Skeletal muscle satellite cell (primary cell): ENCODE data around the gene PRRC2B.
"Not testable (repeated sequence)": the region's sequence is repeated elsewhere in the genome, so short reads cannot be mapped to it uniquely, and the experiment has no call there.

ENCODE experiments used
- H3K27me3 ChIP-seq: 2 replicates; pipeline ENCODE4 v1.7.0; 2013; ENCODE audit warnings: low read length; ENCODE audit not compliant: control insufficient read depth, insufficient read depth
- H3K36me3 ChIP-seq: 2 replicates; pipeline ENCODE4 v1.7.0; 2013; ENCODE audit warnings: mild to moderate bottlenecking, control low read depth, low read length; ENCODE audit not compliant: insufficient read depth
- H3K4me1 ChIP-seq: 2 replicates; pipeline ENCODE4 v1.7.0; 2013; ENCODE audit warnings: low read length; ENCODE audit not compliant: control insufficient read depth, insufficient read depth
- H3K4me2 ChIP-seq: 2 replicates; pipeline ENCODE4 v1.7.0; 2013; ENCODE audit warnings: mild to moderate bottlenecking, low read length
- H3K4me3 ChIP-seq: 2 replicates; pipeline ENCODE4 v1.7.0; 2013; ENCODE audit warnings: low read length
- H3K9ac ChIP-seq: 2 replicates; pipeline ENCODE4 v1.7.0; 2013; ENCODE audit warnings: mild to moderate bottlenecking, low read depth, low read length, moderate library complexity
- H3K9me3 ChIP-seq: replicated peaks from 2 replicates; pipeline ENCODE4 v1.7.0; 2013; ENCODE audit warnings: mild to moderate bottlenecking, control low read depth, low read length

Gene PRRC2B

DNA sequence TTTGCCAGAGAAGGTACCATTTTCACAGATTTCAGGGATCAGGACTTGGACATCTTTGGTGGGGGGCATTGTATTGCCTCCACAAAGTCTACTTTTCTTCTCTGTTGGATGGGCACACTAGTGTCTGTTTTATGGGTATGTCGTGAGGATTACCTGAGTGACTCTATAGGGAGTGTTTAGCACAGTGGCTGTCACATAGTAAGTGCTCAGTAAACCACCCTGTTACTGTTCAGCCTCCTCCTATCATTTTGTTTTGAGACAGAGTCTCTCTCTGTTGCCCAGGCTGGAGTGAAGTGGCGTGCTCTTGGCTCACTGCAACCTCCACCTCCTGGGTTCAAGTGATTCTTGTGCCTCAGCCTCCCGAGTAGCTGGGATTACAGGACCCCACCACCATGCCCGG lies 2.4 kb upstream of the PRRC2B start:
- Histone ChIP-seq H3K36me3 (no peaks in the 10 kb centered on the region), H3K9me3 (no peaks in the 10 kb centered on the region), H3K27me3 (peaks cover under 1% of the 10 kb centered on the region), H3K4me1 (peaks cover 17% of the 10 kb centered on the region), H3K4me2 (no peak overlapping the region), H3K4me3 (no peak overlapping the region), H3K9ac (no peak overlapping the region)

DNA sequence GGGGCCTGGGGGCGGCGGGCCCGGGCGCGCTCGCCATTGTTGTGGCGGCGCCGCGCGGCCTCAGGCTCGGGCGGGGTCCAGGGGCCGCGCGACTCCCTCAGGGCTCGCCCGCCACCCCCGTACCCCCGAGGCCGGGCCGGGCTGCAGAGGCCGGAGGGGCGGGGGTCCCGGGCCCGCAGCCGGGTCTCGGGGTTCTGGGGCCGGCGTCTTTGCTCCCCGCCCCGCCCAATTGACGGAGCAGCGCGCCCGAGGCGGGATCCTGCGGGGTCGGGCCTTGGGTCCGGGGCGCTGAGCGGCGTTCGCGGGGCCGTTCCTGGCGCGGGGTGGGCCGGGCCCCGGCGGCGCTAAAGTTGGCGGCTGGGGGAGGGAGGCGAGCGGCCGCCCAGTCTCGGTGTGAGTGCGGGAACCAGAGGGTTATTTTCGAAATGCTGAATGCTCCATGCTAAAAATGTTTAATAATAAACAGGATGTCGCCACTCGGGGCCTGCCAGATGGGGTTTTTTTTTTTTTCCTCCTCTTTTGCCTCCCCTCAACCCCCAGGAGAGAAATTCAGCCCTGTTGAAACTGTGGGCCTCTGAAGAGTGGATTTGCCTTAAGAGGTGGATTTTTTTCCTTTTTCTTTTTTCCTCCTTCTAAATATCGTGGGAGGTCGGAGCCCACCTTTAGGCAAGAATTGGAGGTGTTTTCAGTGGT lies 724 bp downstream of the PRRC2B start:
- Histone ChIP-seq H3K4me1 (peaks cover 43% of the 10 kb centered on the region), H3K36me3 (no peaks in the 10 kb centered on the region), H3K27me3 (no peaks in the 10 kb centered on the region), H3K4me2 (peak overlapping the region; percentile 95), H3K9me3 (no peaks in the 10 kb centered on the region), H3K4me3 (peak overlapping the region; percentile 77), H3K9ac (peak overlapping the region; percentile 90)

DNA sequence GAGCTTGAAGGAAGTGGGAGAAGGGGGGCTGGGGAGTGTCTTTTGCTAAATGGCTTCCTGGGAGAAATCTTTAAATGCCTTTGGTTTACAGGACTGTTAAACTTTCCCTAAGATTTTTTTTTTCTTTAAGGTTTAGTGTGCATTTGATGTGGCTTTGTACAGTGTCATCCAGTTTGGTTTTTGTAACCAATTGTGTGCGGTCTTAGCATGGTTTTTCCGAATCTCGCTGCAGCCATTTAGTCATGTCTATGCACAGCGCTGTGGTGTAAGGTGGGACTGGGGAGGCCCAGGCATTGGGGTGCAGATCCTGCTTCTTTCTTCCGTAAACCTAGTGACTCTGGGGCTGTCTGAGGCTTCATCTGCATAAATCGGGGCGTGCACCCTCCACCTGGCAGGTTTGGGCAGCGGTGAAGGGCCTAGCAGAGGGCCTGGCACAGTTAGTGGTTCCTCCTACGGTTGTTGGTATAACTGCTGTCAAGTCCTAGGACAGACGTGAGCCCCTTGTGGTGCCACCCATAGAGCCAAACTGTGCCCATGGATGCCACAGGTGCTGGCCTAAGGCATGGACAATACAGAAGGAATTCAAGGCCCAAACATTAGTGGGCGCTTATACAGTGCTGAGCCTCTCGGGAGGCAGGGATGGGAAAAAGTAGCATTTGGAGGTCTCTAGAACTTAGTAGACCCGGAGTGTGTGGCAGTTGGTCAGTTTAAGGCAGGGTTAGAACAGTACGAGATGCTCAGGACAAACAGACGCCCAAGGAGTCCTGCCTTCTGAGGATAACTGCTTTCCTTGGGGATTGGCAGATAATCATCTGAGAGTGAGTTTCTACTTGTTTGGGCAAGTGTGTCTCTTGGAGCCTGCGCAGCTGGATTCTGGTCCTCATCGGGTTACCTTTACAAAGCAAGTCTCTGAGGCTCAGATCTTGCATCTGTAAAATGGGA lies 1.5 kb downstream of the PRRC2B start:
- Histone ChIP-seq H3K4me3 (peak overlapping the region; percentile 77), H3K36me3 (no peaks in the 10 kb centered on the region), H3K4me1 (peaks cover 48% of the 10 kb centered on the region), H3K9me3 (no peaks in the 10 kb centered on the region), H3K27me3 (no peaks in the 10 kb centered on the region), H3K4me2 (peak overlapping the region; percentile 95), H3K9ac (peak overlapping the region; percentile 90)

DNA sequence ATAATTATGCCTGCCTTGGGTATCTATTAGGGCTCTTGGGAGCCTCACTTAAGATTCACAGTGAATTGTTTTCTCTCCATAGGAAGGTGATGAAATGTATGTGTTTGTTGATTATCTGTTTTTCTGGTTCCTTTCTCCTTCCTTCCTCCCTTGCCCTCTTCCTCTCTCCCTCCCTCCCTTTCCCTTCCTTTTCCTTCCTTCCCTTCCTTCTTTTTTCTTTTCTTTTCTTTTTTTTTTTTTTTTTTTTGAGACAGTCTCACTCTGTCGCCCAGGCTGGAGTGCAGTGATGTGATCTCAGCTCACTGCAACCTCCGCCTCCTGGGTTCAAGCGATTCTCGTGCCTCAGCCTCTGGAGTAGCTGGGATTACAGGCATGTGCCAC lies 2.2 kb downstream of the PRRC2B start:
- Histone ChIP-seq H3K9ac (peak overlapping the region; percentile 90), H3K4me2 (peak overlapping the region; percentile 95), H3K4me1 (peaks cover 48% of the 10 kb centered on the region), H3K4me3 (peak overlapping the region; percentile 77)
- H3K27me3 ChIP-seq, H3K36me3 ChIP-seq, H3K9me3 ChIP-seq: not testable (repeated sequence)

DNA sequence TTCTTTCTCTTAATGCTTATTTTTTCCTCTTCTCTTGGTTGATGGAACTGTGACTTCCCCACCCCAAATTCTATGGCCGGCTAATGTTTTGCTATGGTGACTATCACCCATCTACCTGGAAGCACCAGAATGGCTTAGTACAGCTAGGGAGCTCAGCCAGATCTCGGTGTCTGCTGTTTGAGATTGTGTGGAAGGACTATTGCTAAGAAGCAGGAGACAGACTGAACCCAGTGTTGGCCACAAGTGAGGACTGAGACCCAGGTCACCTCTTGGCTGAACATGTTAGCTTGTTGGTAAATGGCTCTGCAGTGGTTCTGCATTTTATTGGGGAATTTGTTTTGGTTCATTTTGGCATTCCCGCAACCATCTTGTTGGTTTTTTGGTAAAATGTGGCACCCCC lies 2.7 kb downstream of the PRRC2B start:
- Histone ChIP-seq H3K4me3 (peak overlapping the region; percentile 65), H3K4me2 (peak overlapping the region; percentile 95), H3K4me1 (peaks cover 48% of the 10 kb centered on the region), H3K9ac (peak overlapping the region; percentile 69), H3K27me3 (no peaks in the 10 kb centered on the region), H3K36me3 (no peaks in the 10 kb centered on the region), H3K9me3 (no peaks in the 10 kb centered on the region)

DNA sequence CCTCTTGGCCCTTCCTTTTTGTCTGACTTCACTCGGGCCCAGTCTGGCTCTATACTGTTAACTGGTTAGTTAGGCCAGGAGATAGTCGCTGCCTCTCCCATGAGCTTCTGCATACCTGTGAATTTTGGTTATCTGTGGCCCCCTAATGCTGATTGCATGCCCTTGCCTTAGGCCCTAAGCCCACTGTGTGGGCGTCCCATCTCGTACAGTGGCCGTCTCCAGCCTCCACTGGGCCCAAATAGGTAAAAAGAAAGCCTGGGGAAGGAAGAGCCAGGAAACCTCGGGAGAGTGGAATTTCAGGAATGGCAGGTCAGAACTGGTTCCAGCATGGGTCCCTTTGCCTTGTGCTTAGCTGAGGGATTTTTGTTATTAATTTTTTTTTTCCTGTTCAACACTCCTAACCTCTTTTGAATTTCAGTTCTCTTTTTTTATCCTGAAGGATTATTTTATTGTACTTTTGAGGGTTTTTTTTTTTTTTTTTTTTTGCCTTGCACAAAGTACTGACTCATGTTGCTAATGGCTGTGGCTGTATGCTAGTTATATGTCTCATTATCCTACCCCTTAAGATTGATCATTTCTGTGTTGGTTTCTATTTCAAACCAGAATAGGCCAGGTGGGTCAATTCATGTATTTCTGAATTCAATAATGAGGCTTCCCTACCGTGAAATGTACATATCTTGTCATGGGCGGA lies 3.4 kb downstream of the PRRC2B start:
- H3K27me3 ChIP-seq, result no peaks in the 10 kb centered on the region
- H3K36me3 ChIP-seq, result no peaks in the 10 kb centered on the region
- peaks cover 54% of the 10 kb centered on the region for H3K4me1 ChIP-seq
- H3K4me2 ChIP-seq, result peak overlapping the region; percentile 95
- peak overlapping the region; percentile 65 for H3K4me3 ChIP-seq
- no peaks in the 10 kb centered on the region for H3K9me3 ChIP-seq
- H3K9ac ChIP-seq, result peak overlapping the region; percentile 69

DNA sequence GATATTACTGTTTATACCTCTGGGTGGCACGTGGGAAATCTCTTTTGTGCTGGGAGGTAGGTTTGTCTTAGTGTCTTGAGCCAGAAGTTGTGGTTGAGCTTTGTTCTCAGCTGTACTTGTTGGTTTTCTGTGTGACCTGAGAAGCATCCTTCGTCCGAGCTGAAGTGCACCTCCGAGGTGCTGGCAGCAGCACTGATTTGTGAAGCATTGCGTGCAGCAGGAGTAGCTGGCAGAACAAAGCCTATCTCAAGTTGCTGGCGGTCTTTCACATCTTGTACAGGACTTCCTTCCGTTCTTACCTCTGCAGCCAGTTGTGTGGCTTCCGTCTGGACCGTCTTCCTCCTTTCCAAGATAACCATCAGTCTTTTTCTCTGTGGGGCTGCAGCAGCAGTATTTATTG lies 4.3 kb downstream of the PRRC2B start:
- Histone ChIP-seq H3K9ac (peak overlapping the region; percentile 69), H3K27me3 (no peaks in the 10 kb centered on the region), H3K4me1 (peaks cover 60% of the 10 kb centered on the region), H3K4me2 (peak overlapping the region; percentile 95), H3K9me3 (no peaks in the 10 kb centered on the region), H3K36me3 (no peaks in the 10 kb centered on the region), H3K4me3 (no peak overlapping the region)

DNA sequence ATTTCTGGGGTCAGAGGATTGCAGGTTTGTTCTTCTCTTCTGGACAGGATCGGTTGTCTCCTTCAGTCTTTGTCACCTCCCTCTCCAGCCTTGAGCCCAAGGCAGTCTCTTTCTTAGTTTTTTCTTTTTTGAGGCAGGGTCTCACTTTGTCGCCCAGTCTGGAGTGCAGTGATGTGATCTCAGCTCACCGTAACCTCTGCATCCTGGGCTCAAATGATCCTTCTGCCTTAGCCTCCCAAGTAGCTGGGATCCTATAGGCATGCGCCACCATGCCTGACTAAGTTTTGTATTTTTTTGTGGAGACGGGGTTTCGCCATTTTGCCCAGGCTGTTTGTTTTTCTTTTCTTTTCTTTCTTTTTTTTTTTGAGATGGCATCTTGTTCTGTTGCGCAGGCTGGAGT lies 6.1 kb downstream of the PRRC2B start:
- Histone ChIP-seq H3K4me2 (no peak overlapping the region), H3K4me3 (no peak overlapping the region), H3K4me1 (peaks cover 65% of the 10 kb centered on the region), H3K9ac (no peak overlapping the region), H3K36me3 (no peaks in the 10 kb centered on the region), H3K9me3 (no peaks in the 10 kb centered on the region), H3K27me3 (no peaks in the 10 kb centered on the region)

DNA sequence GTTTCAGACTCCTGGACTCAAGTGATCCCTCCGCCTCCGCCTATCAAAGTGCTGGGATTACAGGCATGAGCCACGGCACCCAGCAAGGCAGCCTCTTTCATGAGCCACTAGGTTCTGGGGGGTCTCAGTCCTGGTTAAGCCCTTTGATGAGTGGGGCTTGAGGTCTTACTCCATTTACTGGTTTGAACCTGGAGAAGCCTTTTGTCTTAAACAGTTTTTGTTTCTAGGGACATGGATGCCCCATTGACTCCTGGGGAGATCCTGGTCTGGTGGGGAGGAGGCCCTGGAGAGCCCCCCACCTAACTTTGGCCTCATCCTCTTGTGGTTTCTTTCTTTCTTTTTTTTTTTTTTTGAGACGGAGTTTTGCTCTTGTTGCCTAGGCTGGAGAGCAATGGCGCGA lies 6.7 kb downstream of the PRRC2B start:
- Histone ChIP-seq H3K4me2 (no peak overlapping the region), H3K27me3 (no peaks in the 10 kb centered on the region), H3K4me3 (no peak overlapping the region), H3K9ac (no peak overlapping the region), H3K4me1 (peaks cover 68% of the 10 kb centered on the region), H3K36me3 (no peaks in the 10 kb centered on the region), H3K9me3 (no peaks in the 10 kb centered on the region)

DNA sequence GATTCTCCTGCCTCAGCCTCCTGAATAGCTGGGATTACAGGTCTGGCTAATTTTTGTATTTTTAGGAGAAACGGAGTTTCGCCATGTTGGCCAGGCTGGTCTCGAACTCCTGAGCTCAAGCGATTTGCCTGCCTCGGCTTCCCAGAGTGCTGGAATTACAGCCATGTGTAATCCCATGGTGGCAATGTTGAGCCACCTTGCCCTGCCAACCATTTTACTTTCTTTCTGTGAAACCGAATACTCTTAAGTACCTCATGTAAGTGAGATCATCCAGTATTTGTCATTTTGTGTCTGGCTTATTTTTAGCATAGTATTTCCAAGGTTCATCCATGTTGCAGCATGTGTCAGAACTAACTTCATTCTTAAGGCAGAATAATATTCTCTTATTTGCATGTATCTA lies 8.2 kb downstream of the PRRC2B start:
- Histone ChIP-seq H3K27me3 (no peaks in the 10 kb centered on the region), H3K9ac (peak overlapping the region; percentile 70), H3K36me3 (no peaks in the 10 kb centered on the region), H3K4me1 (peaks cover 68% of the 10 kb centered on the region), H3K4me3 (peak overlapping the region; percentile 56), H3K9me3 (no peaks in the 10 kb centered on the region), H3K4me2 (peak overlapping the region; percentile 82)

DNA sequence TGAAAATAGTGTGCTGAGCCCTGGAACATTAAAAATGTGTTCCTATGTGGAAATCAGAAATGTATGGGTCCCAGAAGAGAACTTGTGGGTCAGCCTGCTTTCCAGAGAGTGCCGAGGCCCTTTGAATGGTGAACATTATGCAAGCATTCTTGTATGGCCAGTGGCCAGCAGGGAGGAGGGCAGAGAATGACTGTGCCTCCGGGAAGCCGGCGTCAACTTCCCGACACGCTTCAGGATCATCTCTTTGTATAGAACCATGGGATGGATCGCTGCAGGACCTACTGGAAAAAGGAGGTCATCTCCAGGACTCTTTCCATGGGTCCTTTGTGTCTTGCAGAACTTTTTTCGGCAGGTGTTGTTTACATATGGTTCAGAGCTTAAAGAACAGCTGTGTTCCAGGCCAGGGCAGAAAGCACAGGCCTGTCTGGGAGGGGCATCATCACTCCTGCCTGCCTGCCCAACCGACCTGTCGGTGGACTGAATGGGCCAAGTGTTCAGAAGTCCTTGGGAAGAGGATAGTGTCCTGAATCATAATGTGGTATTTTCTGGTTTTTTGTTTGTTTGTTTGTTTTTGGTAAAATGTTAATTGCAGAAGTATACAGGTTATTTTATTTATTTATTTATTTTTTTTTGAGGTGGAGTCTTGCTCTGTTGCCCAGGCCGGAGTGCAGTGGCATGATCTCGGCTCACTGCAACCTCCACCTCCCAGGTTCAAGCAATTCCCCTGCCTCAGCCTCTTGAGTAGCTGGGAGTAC lies 9.0 kb downstream of the PRRC2B start:
- Histone ChIP-seq H3K4me1 (peaks cover 68% of the 10 kb centered on the region), H3K4me3 (peak overlapping the region; percentile 56), H3K9ac (peak overlapping the region; percentile 70), H3K4me2 (peak overlapping the region; percentile 82), H3K9me3 (no peaks in the 10 kb centered on the region), H3K36me3 (no peaks in the 10 kb centered on the region), H3K27me3 (no peaks in the 10 kb centered on the region)
